ENCODE measurements around the gene C8B.

The C8B gene

DNA sequence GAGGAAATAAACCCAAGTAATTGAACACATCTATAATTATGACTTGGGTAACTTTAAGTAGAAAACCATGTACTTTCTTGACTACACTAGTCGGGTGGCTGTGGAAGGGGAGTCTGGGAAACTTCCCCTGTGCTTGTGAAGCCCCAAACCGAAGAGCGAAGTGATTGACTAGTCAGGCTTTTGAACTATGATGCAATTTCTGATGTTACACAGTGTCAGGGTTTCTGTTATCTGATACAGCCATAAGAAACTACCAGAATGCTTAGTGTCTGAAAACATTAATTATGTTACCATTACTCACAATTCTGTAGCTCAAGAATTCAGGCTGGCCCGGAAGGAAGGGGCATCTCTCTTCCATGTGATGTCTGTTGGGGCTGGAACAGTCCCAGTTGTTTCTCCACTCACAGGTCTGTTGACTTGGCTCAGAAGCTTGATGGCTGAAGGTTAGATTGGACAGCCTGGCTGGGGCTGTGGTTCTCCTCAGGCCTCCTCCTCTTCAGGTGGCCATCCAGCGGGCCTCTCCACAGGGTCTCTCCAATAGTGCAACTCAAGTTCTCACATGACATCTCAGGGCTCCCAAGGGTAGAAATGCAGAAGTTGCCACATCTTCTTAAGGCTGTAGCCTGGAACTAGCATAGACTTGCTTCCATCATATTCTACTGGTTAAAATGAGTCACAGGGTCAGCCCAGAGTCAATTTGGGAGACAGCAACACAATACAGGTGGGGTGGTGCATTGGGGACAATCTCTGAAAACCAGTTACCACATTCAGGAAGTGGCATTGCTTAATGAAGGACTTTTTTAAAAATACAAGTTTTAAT is 8.3 kb upstream of the C8B start:
- no peak for DNase-seq
- intact Hi-C loops (cut with DNase I) = no loop called here

DNA sequence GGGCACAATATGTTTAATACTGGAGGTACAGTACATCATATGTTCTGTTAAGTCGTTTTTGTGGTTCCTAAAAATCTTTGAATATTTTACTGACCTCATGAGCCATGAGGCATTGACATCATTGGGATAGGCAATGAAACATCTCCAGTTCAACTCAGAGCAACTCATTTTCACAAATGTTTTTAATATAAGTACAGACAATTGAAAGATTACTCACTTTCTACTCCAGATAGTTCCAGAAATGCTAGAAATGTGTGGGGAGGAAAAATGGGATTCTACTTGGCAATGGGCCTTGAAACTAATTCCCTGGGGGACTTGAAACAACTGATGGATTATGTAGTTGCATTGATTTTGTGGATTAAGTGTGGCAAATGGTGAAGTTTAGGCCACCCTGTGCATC is 7.2 kb upstream of the C8B start:
- intact Hi-C loops (cut with DNase I) = no loop called here
- no peak for DNase-seq

DNA sequence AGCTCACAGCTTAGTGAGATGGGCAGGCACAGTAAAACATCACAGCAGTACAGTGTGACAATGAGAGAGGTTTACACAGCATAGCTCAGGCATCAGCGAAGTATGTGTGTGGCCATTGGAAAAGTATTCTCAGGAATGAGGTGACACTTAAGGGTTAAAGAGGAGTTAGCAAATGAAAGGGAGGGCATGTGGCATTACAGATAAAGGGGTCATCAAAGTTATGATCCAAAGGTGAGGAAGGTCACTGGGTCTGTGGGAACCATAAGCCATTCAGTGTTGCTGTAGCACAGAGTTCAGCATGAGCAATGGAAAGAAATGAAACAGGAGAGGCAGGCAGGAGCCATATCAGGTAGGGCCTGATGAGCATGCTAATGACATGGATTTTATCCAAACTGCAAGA is 4.5 kb upstream of the C8B start:
- intact Hi-C loops (cut with DNase I) = no loop called here
- DNase-seq = no peak

DNA sequence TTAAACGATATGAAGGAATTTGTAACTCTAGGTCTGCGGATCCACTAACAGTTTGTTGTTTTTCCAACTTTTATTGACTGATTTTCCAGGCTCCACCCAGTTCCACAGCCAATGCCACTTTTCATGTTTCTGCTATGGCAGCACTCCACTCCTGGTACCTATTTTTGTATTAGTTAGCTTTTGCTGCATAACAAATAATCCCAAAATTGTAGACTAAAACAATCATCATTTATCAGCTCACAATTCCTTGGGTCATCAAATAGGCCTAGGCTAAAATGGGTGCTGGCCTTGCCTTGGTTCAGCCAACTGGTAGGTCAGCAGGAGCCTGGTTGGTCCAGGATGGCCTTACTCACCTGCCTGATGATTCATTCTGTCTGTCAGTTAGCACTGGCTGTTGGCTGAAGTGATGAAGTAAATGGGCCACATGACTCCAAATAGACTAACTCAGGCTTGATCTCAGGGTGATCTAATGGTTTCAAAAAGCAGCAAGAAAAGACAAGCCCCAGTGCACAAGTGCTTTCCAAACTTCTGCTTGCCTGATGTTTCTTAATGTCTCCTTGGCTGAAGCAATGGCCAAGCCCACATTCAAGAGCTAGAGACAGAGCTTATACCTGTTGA is 3.2 kb upstream of the C8B start:
- DNase-seq = no peak
- intact Hi-C loops (cut with DNase I) = no loop called here

DNA sequence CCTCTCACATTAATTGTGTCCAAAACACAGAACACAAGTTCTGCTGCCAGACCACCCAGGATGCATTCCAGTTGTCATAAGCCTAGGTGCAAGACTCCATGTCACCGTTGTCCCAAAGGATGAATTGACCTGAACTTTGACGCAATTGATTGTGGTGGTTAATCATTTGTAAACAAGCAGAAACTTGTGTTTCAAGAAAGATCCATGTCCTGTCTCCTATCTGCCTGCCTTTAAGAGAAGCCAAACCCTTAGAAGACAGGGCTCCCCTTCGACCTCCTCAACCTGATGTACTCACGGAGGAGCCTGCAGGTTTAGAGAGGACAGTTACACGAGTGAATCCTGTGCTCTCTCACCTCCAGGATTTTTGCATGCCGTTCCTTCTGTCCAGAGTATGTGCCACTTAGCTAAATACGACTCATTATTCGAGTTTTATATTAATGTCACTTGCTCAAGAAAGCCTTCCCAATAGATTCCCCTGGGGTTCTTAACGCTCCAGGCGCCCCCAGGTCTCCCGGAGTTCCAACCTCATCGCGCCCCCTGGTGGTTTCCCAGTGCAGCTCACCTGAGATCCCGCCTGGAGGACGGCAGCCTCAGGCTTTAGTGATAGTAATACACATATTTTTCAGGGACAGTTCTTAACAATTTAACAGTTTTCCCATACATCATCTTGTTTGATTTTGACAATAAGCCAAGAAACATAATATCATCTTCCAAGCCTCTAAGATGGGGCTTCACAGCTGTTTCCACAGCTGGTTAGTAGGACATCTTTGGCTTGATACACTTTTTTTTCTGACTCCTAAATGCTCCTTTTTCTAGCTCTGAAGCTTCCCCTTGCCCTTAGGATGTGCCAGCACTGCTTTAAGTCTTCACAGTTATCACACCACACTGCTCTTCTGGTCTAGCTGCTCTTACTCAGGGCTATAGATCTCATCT is 2.4 kb upstream of the C8B start:
- intact Hi-C loops (cut with DNase I) = no loop called here
- no peak for DNase-seq

DNA sequence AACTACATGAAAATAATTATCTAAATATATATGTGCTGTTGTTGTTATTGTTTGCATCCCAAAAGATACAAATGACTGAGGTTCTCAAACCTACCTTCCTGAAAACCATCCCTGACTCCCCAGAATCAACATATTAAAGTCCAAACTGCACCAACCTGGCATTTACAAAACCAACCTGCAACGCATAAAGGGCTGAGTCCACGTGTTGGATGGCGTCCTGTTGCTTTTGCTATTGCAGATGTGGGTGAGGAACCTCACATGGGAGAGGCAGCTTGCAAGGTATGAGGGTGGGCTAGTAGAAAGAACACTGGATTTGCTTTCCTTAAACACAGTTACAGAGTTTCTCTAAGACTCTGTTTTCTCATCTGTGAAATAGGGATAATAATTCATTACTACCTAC is 1.5 kb upstream of the C8B start:
- intact Hi-C loops (cut with DNase I) = no loop called here
- DNase-seq = no peak

DNA sequence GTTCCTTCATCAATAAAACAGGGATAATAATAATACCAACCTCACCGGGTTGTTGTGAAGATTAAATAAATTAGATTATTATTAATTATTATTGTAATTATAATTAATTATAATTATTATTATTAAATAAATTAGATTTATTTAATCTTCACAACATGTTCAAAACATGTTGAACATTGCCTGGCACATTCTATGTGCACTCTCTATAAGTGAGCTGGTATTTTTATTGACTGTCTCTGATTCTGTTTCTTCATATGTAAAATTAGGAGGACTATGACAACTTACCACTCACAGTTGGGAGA is 834 bp upstream of the C8B start:
- no peak for DNase-seq
- intact Hi-C loops (cut with DNase I) = no loop called here

DNA sequence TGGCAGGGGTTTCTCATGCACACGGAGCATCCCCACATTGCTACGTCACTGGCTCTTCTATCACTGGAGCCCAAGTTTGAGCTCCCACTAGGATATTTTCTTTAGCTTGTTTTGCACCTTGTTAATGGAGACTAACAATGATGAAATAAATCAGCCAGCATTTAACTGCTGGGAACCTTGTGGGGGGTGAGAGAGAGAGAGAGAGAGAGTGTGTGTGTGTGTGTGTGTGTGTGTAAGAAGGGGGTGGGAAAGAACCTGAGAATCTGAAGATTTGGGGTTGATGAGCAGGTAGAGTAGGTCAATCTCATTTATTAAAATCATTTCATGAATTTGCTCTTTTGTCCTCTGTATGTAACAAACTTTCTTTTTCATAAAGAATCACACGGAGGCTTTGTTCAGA is 624 bp downstream of the C8B start:
- intact Hi-C loops (cut with DNase I) = no loop called here
- no peak for DNase-seq

DNA sequence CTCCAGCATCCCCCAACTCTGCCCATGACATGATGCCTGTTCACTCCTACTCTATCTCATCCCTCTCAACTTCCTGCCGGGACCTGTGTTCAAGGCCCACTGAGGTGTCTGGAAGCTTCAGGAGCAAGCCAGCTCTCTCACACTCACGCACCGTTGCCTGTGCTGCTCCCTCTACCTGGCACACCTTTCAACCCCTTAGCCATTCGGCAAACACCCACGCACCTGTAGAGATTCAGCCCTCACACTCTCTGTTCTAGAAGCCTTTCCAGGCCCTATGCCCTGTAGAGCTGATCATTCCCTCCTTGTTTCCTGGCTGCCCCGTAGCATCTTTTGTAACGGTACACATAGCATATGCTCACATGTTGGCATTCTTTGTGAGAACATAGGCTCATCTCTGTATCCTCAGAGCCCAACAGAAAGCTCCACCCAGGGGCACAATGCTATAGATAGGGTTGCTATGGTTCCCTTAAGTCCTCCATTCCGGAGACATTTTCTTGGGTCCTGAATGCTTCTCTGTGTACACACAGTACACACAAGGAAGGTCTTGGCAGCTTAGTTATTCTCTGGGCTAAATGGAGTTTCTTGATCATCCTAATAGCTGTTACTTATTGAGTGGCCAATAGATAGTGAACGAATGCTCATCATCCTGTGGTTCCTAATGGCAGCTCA is 1.3 kb downstream of the C8B start:
- DNase-seq = no peak
- intact Hi-C loops (cut with DNase I) = no loop called here

DNA sequence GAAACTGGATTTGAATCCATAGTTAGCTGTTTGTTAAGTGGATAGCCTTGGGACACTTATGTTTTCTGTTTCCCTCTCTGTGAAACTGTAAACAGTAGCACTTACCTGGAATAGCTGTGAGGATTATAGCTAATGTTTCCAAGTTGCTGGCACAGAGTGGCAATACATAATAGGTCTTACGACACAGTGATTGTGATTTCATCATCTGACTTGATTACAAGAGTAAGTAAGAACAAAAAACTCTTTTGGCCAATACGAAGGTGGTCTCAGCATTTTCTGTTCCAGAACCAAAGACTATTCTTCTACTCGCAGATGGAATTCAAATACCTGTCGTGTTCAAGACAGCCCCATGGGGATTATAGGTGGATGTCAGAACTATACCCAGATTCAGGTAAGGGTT is 2.1 kb downstream of the C8B start:
- no peak for DNase-seq
- intact Hi-C loops (cut with DNase I) = no loop called here

DNA sequence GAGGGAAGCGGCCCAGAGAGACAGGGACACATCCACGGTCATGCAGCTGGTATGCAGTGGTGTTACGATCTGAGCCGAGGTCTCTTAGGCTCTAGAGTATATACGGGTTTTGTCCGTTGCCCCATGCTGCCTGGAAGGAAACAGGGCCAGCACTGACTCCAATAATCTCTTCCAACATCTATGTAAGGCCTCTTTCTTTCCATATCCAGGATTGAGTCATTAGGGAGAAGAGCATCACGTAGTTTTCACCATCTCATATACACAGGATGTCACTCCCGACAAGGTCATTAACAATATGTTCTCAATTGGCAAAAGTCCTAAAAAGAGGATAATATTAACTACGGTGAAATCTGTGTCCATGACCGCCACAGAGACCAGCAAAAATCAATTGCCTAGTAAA is 4.4 kb downstream of the C8B start:
- intact Hi-C loops (cut with DNase I) = no loop called here
- no peak for DNase-seq

DNA sequence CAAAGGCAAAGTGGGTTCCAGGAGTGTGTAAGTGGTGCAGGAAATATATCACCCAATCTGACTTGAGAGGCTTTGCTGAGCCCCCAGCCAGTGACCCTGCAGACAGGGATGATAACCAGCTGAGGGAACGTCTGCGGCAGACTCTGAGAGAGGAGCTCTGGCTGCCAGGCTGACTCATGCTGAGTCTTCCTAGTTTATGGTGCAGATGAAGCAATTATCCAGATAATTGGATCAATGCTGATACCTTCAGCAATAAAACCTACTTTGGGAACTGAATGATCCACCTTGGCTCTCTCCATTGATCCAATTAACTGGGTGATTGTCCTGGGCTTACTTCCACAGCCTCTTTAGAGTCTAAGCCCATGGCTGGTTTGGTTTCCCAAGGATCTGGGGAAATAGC is 7.3 kb downstream of the C8B start:
- peak in 14 of 42 donors; percentile 1 to 51 (median 11) for DNase-seq
- intact Hi-C loops (cut with DNase I) = no loop called here

DNA sequence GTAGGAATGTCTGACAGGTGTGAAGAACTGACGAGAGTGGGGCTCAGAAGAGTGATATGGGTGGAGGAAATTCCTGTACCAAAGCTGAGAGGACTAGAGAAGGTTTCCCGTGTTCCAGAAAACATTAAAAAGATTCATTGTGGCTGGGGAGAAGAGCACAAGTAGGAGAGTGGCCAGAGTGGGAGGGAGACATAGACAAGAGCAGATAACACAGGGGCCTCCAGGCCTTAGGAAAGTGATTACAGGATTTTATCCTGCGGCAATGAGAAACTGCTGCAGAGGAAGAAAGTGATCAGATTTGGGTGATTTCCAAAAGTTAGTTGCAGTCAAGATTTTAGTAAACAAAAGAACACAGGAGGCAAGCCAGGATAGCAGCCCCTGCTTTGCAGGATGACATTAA is 7.9 kb downstream of the C8B start:
- no peak for DNase-seq

DNA sequence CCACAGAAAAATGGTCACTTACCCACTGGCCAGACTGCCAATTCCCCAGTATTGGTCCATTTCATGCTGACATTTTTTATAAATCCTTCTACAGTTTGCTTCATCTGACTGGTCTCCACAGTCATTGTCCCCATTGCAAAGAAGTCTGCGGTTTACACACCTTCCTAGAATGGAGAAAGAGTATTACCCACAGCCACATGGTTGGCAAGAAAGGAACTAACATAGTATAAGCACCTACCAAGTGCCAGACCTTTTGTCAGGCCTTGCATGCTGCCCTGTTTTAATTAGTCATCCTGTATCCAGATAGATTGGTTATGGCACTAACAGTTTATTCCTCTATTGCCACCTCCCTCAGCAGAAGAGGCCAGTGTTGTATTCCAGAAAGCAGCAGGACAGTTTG is 11.2 kb downstream of the C8B start:
- intact Hi-C loops (cut with DNase I) = no loop called here
- no peak for DNase-seq

More for the DNA sequence above, 7.9 kb downstream of the C8B start:
- intact Hi-C loops (cut with DNase I) = no loop called here

DNA sequence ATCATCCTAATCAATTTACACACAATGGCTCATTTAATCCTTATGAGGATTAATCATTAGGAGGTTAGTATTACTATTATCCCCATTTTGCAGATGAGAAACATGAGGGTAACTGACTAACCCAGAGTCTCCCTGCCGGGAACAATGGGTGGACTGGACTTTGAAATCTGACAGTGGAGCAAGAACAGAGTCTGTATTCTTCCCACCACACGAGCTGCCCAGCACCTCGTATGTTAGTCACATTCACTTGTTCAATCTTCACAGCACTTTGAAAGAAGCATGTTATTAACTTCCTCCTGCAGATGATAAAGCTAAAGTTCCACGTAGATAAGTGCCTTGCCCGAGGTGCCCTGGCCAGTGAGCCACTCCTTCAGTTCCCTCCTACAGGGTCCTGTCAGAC is 12.4 kb downstream of the C8B start:
- intact Hi-C loops (cut with DNase I) = no loop called here
- no peak for DNase-seq

DNA sequence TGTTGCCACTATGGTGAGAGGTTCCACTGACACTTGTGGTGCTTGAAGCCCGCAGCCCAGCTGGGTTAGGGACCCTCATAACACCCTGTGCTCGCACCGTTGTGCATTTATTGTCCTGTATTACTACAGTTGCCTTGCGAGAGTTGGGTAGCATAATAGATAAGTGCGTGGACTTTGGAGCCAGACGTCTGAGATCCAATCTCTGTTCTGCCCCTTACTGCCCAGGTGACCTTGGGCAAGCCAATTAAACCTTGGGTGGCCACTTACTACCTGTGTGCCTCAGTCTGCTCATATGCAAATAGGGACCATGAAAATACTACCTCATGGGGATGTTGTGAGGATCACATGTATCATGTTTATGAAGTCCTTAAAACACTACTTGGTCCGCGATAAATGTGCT is 13.3 kb downstream of the C8B start:
- no peak for DNase-seq
- intact Hi-C loops (cut with DNase I) = no loop called here

DNA sequence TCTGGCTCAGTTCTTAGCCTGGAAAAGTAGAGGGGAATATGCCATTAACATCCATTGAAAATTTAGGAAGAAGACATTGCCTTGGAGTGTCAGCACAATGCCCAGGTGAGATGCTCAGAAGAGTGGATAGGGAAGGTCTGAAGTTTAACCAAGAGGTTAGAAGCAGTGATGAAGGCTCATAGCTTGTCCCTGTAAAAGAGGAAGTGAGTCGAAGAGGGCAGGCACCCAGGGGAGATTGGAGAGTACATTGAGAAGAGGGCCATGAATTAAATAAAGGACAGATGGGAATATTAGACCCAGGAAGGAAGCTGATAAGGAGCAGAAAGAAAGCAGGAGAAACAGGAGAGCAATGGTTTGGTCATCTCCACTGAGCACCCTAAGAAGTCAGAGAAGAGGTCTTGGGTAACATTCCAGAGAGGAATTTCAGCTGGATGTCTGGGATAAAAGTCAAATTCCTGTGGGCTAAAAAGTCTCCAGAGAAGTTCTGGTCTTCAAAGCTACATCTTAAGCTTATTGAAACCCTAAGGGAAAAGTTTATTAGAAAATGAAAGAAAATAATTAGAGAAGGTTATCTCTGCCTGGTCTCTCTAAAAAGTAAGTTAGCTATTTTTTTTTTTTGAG is 17.3 kb downstream of the C8B start:
- no peak for DNase-seq
- intact Hi-C loops (cut with DNase I) = no loop called here

DNA sequence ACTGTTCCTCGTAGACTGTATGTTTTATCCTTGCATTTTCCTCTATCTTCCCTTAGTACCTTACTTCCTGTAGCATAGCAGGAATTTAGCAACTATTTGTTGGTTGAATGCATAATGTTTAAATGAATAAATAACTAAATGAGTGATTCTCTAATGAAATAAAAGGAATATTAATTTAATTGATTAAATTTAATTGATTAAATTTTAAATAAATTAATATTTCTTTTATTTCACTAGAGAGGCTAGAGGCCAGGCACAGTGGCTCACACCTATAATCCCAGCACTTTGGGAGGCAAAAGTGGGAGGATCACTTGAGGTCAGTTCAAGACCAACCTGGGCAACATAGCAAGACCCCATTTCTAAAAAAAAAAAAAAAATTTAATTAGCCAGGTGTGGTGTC is 25.8 kb downstream of the C8B start:
- DNase-seq = no peak
- intact Hi-C loops (cut with DNase I) = no loop called here

DNA sequence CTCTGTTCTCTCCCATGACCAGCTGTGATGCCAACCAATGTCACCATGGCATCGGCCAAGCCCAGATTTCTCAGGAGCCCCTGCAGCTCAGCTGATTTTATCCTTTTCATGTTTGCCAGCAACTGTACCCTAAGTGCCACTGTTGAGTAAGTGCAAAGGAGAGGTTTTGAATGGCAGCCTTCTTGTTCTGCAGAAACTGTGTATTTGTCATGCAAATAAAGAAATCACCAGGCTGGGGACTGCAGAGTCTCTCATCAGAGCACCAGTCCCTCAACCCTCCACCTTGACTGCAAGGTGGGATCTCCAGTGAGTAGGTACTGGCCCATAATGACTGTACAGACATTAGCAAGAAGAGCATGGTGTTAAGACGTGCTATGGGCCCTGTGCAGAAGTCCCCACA is 26.6 kb downstream of the C8B start:
- intact Hi-C loops (cut with DNase I) = no loop called here
- no peak for DNase-seq
